Measurements from ENCODE around the gene ENKUR.

GRCh38 chr10:24983946-24984345 lies 32.0 kb downstream of the ENKUR start:
- no peak for TF ChIP-seq POLR2A (IDR thresholded peaks at IDR 0.05; ENCODE audit: low read depth, low read length)
- TF ChIP-seq POLR2AphosphoS5 (IDR thresholded peaks at IDR 0.05; ENCODE audit: low read depth, low read length) = no peak
- no peak for TF ChIP-seq TAF1 (IDR thresholded peaks at IDR 0.05; ENCODE audit: low read depth, low read length)
- TF ChIP-seq SPI1 (IDR thresholded peaks at IDR 0.05; ENCODE audit: low read depth, low read length) = no peak
- TF ChIP-seq PAX5 (IDR thresholded peaks at IDR 0.05; ENCODE audit: insufficient read depth, low read length, severe bottlenecking) = no peak
- TF ChIP-seq POU2F2 (IDR thresholded peaks at IDR 0.05; ENCODE audit: low read depth, low read length) = no peak
